GM21723 (cell line): Measurements from ENCODE around the gene CHMP4A.

Experiments used
- ATAC-seq: cut with Tn5 transposase; IDR thresholded peaks from one replicate; pipeline ENCODE4 v1.9.1; 2021; ENCODE audit warnings: mild to moderate bottlenecking, moderate library complexity; ENCODE audit not compliant: unreplicated experiment

The CHMP4A gene

GRCh38 chr14:24179961-24180796 lies 33.1 kb downstream of the CHMP4A start:
- ATAC-seq, result no peak

GRCh38 chr14:24179294-24179960 lies 33.9 kb downstream of the CHMP4A start:
- ATAC-seq, result no peak

- no peak for ATAC-seq
Measured at GRCh38 chr14:24178399-24179178, 34.7 kb downstream of the CHMP4A start.

- no peak for ATAC-seq
Measured at GRCh38 chr14:24177891-24178290, 35.4 kb downstream of the CHMP4A start.

DNA sequence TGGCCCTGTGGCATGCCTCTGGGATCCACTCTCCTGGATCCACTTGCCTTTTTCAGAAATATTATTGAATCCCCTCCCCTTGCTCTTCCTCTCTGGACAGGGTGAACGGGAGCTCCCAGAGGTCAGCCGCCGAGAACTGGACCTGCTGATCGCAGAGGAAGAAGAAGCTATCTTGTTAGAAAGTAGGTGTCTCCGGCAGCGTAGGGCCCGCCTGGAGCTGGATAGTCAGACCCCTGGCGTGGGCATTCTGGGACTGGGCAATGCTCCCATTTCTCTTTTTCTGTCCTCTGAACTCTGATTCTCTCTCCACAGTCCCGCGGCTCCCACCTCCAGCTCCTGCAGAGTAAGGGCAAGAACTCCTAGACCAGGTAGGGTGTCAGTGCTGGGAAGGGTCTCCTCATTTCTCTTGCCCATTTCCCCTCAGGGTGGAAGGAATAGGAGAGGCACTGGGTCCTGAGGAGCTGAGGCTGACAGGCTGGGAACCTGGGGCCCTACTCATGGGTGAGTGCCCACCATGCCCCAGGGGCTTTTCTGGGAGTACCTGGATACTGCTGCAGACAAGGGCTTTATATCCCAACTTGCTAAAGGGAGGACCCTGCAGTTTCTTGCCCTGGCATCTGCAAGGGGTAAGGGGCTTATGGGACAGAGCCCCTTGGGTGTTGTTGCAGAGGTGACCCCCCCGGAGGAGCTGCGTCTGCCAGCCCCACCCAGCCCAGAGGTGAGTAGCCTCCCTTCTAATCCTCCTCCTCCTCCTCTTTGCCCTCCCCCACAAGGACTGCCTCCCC lies 36.1 kb downstream of the CHMP4A start:
- ATAC-seq, result no peak

DNA sequence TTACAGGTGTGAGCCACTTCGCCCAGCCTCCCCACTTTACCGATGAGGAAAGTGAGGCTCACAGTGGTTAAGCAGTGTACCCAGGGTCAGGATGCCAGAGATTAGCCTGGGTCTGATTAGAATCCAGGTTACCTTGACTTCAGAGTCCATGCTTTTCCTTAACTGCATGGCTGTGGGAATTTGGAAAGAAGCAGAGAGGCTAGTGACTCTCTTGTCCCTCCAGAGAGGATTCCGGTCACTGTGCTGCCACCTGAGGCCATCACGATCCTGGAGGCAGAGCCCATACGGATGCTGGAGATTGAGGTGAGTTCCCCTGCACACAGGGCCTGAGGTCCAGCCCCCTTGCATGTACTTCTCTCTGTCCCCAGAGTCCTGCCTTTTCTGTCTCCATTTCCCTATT lies 36.7 kb downstream of the CHMP4A start:
- ATAC-seq, result no peak

DNA sequence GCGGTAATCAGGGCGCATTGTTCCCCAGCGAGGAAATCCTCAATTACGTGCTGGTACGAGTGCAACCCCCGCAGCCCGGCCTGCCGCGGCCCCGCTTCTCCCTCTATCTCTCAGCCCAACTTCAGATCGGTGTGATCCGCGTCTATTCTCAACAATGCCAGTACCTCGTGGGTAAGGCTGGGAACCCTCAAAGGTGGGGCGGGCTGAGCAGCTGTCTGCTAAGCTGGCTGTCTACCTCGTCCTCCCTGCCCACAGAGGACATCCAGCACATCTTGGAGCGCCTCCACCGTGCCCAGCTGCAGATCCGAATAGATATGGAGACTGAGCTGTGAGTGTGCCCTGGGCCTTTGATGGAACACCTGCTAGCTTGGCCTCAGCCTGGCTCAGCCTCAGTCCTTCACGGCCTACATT lies 40.4 kb downstream of the CHMP4A start:
- ATAC-seq, result no peak

GRCh38 chr14:24172261-24172860 lies 40.9 kb downstream of the CHMP4A start:
- no peak for ATAC-seq

DNA sequence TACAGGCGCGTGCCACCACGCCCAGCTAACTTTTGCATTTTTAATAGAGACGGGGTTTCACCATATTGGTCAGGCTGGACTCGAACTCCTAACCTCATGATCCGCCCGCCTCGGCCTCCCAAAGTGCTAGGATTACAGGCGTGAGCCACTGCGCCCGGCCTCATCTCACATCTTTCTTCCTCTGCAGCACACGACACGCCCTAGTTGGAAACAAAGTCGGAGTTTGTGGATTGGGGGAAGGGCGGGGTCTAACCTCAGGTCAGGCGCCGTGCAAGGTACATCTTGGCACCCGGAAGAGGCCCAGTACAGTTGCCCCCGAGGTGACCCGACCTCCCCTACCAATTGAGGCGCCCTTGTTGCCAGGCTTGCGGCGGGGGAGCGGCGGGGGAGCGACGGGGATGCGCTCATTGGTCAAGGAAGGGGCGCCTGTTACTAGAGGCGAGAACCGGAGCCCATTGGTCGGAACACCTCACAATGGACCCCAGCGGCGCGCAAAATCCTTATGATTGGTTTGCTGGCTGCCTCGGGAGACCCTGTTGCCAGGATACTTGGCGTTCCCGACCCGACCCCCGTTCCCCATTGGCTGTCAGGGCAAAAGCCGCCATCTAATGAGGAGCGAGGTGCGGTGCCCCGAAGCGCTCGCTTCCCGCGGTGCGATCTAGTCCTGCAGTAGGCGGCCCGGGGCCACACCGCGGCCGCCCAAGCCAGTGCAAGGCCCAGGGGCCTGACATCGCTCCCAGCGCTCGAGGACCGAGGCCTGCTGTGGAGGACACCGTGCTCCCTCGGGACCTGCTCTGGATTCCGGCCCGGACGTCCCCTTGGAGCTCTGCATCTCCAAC lies 41.6 kb downstream of the CHMP4A start, which contains the start of gene REC8:
Gene REC8, plus strand, starts transcription at position 659 of the 839 bp plus-strand sequence. CDS start 473 bp downstream, outside the sequence.
- ATAC-seq, result peak; percentile 83

- ATAC-seq, result no peak
Measured at GRCh38 chr14:24167469-24168114, 45.7 kb downstream of the CHMP4A start.

- ATAC-seq, result no peak
Measured at GRCh38 chr14:24165785-24166184, 47.5 kb downstream of the CHMP4A start.

DNA sequence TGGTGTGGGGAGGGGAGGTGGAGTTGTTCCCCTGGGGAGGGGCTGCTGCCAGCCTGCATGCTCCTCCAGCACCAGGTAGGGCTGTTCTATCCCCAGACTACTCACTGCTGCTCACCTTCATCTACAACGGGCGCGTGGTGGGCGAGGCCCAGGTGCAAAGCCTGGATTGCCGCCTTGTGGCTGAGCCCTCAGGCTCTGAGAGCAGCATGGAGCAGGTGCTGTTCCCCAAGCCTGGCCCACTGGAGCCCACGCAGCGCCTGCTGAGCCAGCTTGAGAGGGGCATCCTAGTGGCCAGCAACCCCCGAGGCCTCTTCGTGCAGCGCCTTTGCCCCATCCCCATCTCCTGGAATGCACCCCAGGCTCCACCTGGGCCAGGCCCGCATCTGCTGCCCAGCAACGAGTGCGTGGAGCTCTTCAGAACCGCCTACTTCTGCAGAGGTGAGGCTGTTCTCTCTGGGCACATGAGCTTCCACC lies 48.7 kb downstream of the CHMP4A start:
- ATAC-seq, result no peak

GRCh38 chr14:24162093-24162492 lies 51.2 kb downstream of the CHMP4A start:
- no peak for ATAC-seq

DNA sequence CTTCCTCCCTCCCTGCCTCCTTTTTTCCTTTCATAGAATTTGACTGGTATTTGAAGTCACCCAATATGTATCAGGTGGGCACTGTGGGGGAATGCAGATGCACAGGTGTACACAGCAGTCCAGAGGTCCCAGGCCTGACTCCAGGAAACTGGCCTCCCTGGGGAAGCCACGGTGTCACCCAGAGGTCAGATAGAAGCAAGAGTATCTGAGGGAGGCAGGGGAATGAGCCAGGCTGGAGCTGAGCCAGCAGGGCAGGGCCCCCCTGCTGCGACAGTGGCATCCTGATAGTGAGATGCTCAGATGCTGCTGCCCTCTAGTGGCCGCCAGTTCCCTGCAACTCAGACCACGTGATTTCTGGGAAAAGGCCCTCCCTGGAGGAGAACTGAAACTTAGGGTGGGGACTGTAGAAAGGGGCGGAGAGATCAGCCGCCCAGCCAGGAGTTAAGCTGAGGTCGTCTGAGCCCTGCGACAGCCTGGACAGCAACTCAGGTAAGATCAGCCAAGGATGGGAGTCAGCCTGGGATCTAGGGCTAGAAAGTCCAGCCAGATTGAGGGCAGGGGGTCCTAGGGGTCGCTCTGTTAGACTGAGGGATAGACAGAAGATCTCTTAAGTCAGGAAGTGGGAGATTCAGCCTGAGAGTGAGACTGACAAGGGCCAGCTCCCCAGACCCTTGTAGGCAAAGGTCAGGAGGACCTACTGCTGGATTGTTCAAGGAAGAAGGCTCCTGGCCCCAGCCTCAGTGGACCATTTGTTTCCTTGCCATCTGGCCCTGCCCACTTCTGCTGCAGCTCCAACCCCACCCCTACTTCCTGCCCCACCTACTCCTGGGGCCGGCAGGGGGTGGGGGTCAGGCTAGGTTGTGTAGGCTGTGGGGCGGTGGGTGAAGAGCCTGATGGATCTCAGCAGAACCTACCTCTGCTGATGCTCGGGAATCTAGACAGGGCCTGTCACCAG lies 52.2 kb downstream of the CHMP4A start, which contains the start of gene IRF9:
Gene IRF9, plus strand, starts transcription at position 416 of the 955 bp plus-strand sequence. CDS start 880 bp downstream, outside the sequence.
- ATAC-seq, result peak; percentile 85

GRCh38 chr14:24160499-24160849 lies 52.8 kb downstream of the CHMP4A start:
- peak; percentile 2 for ATAC-seq

DNA sequence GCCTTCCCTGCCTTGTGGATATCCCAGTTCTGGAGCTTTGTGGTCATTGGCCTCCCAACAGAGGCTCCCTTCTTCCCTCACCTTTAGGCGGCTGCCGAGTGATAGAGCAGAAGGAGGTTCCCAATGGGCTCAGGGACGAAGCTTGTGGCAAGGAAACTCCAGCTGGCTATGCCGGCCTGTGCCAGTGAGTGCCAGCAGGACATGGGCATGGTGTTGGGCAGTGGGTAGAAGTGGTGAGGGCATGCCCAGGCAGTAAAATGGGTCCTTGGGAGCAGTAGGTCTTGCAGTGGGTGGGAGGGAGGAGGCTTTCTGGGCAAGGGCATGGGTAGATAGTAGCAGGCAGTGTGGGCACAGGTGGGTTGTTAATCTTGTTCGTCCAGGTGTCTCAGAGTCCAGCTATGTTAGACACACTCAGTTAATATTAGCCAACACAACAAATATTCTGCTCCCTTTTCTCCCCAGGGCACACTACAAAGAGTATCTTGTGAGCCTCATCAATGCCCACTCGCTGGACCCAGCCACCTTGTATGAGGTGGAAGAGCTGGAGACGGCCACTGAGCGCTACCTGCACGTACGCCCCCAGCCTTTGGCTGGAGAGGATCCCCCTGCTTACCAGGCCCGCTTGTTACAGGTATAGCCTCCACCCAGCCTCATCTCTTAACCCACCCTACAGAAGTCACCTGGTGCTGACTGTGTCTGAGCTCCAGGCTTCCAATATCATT lies 53.4 kb downstream of the CHMP4A start:
- ATAC-seq, result no peak
